K562 (cell line): ENCODE results near the gene AKAP12. TPM values are rescaled to one million over a fixed set of nuclear protein-coding genes. Genes with fewer than 3 reads are reported as not detected.

Experiments
- ATAC-seq: fragments of 200-7000 bp; cut with Tn5 transposase; 3 replicates; pipeline ENCODE4 v1.9.1; 2020; ENCODE audit warnings: moderate library complexity
- BruUV-seq: library from RNA; stranded (reverse); fragments of 400-500 nt; replicated peaks from 2 replicates; lab custom pipeline; 2021; lab: Mats Ljungman, UMichigan
- CTCF ChIA-PET: fragments of 300-600 bp; formaldehyde crosslinking; extraction: SDS; loops from one replicate; lab custom pipeline; 2021; ENCODE audit warnings: low intra/inter-chr PET ratio; lab: Yijun Ruan, JAX
- POLR2A ChIA-PET: fragments of 300-600, 350-650 bp; sonication (Branson Sonifier 250); formaldehyde crosslinking; extraction: SDS; loops from one replicate; lab custom pipeline; 2021; ENCODE audit warnings: antibody characterized with exemption, inconsistent platforms; lab: Yijun Ruan, JAX
- DNase-seq, 4 experiments: peaks; one replicate each; pipeline versions ENCODE4 v3.0.0 to v3.0.0-alpha.2; 2011 to 2018; ENCODE audit warnings: low spot score in 3 of 4, mixed read lengths in 3 of 4; ENCODE audit errors: extremely low read depth in 1 of 4
- FAIRE-seq: peaks from 2 replicates; lab custom pipeline; 2011; peaks lifted over from hg19 to GRCh38; lab: Jason Lieb, UNC
- H2AFZ ChIP-seq: 2 replicates; pipeline ENCODE4 v1.6.0; 2011; ENCODE audit warnings: low read depth, low read length, control low read depth, inconsistent platforms
- H3K27ac ChIP-seq: fragments of 200-600 bp; 3 replicates; pipeline ENCODE4 v1.8.0; 2011; ENCODE audit warnings: low read depth, mild to moderate bottlenecking, control low read depth, inconsistent platforms, low read length, moderate library complexity, mixed read lengths; ENCODE audit errors: extremely low read depth
- H3K27me3 ChIP-seq, 2 experiments: fragments of 300-600 bp in 1 of 2; 2 replicates in 1 of 2; 3 replicates in 1 of 2; pipeline versions ENCODE4 v1.6.0 to v1.8.0; 2011; ENCODE audit warnings: inconsistent platforms in 2 of 2, low read length in 2 of 2, mild to moderate bottlenecking in 1 of 2, mixed read lengths in 1 of 2, moderate library complexity in 1 of 2; ENCODE audit not compliant: control insufficient read depth in 2 of 2, insufficient read depth in 2 of 2
- H3K36me3 ChIP-seq: fragments of 300-600 bp; 3 replicates; pipeline ENCODE4 v1.8.0; 2011; ENCODE audit warnings: mild to moderate bottlenecking, low read length, inconsistent platforms; ENCODE audit not compliant: control insufficient read depth, insufficient read depth
- H3K4me1 ChIP-seq, 2 experiments: fragments of 200-600 bp in 1 of 2; replicated peaks in 1 of 2; 2 replicates in 1 of 2; 3 replicates in 1 of 2; pipeline versions ENCODE4 v1.5.1 to v1.8.0; 2011; ENCODE audit warnings: inconsistent platforms in 2 of 2, low read length in 2 of 2, mild to moderate bottlenecking in 1 of 2, mixed read lengths in 1 of 2, moderate library complexity in 1 of 2; ENCODE audit not compliant: control insufficient read depth in 2 of 2, insufficient read depth in 2 of 2
- H3K4me2 ChIP-seq: 2 replicates; pipeline ENCODE4 v1.6.1; 2011; ENCODE audit warnings: low read length, control low read depth, inconsistent platforms, mixed read lengths; ENCODE audit not compliant: insufficient read depth
- H3K4me3 ChIP-seq: fragments of 200-600 bp; sonication (generic), shearing (Covaris generic); 2 replicates; pipeline ENCODE4 v1.5.1; 2016; ENCODE audit warnings: control low read depth, inconsistent platforms
- H3K79me2 ChIP-seq: fragments of 200-600 bp; 3 replicates; pipeline ENCODE4 v1.8.0; 2011; ENCODE audit warnings: low read length, inconsistent platforms; ENCODE audit not compliant: control insufficient read depth, insufficient read depth
- H3K9ac ChIP-seq, 2 experiments: 2 replicates each; pipeline versions ENCODE4 v1.6.0 to v1.6.1; 2011; ENCODE audit warnings: low read depth in 2 of 2, low read length in 2 of 2, control low read depth in 1 of 2, inconsistent platforms in 1 of 2, mild to moderate bottlenecking in 1 of 2, mixed read lengths in 1 of 2; ENCODE audit not compliant: insufficient read depth in 1 of 2
- H3K9me1 ChIP-seq: one replicate; pipeline ENCODE4 v1.6.0; 2011; ENCODE audit warnings: inconsistent platforms, mild to moderate bottlenecking, low read length, moderate library complexity; ENCODE audit not compliant: control insufficient read depth, insufficient read depth
- H3K9me3 ChIP-seq: replicated peaks from 2 replicates; pipeline ENCODE4 v1.5.1; 2011; ENCODE audit warnings: low read depth, low read length, inconsistent platforms; ENCODE audit not compliant: control insufficient read depth, insufficient read depth
- H4K20me1 ChIP-seq: replicated peaks from 2 replicates; pipeline ENCODE4 v1.6.1; 2011; ENCODE audit warnings: low read length, inconsistent platforms, mixed read lengths; ENCODE audit not compliant: control insufficient read depth, insufficient read depth
- ARID1B ChIP-seq: fragments of 450-650 bp; IDR thresholded peaks from 2 replicates; pipeline ENCODE4 v1.6.1; 2016; ENCODE audit warnings: antibody characterized with exemption, mild to moderate bottlenecking, inconsistent platforms
- CBX3 ChIP-seq, 2 experiments: IDR thresholded peaks; 1 replicate in 1 of 2; 2 replicates in 1 of 2; pipeline ENCODE4 v1.6.1; 2012; ENCODE audit warnings: inconsistent platforms in 2 of 2, low read length in 2 of 2, borderline replicate concordance in 1 of 2, control low read depth in 1 of 2
- CREM ChIP-seq: IDR thresholded peaks from 2 replicates; pipeline ENCODE4 v1.6.1; 2014; ENCODE audit warnings: antibody characterized with exemption, low read depth
- HDAC1 ChIP-seq, 2 experiments: fragments of 450-650 bp; IDR thresholded peaks; 2 replicates each; pipeline ENCODE4 v1.6.1; 2016 to 2017; ENCODE audit warnings: inconsistent platforms in 1 of 2, mild to moderate bottlenecking in 1 of 2, moderate library complexity in 1 of 2
- NBN ChIP-seq: fragments of 450-650 bp; IDR thresholded peaks from 2 replicates; pipeline ENCODE4 v1.6.1; 2016; ENCODE audit warnings: low read depth, mild to moderate bottlenecking
- NFE2 ChIP-seq: IDR thresholded peaks from 2 replicates; pipeline ENCODE4 v1.6.1; 2014; ENCODE audit warnings: antibody characterized with exemption, low read depth
- NFIC ChIP-seq: fragments of 450-650 bp; IDR thresholded peaks from 2 replicates; pipeline ENCODE4 v1.6.1; 2017; ENCODE audit warnings: mild to moderate bottlenecking, inconsistent platforms
- NFRKB ChIP-seq: fragments of 450-650 bp; IDR thresholded peaks from 2 replicates; pipeline ENCODE4 v1.6.1; 2016; ENCODE audit warnings: low read depth
- RCOR1 ChIP-seq, 2 experiments: IDR thresholded peaks; 2 replicates each; pipeline ENCODE4 v1.6.1; 2012; ENCODE audit warnings: low read depth in 2 of 2, low read length in 2 of 2, borderline replicate concordance in 1 of 2, improper control_type of control experiment in 1 of 2
- SMARCE1 ChIP-seq: fragments of 450-650 bp; IDR thresholded peaks from 2 replicates; pipeline ENCODE4 v1.7.1; 2016; ENCODE audit warnings: mild to moderate bottlenecking
- ZBTB2 ChIP-seq: fragments of 450-650 bp; IDR thresholded peaks from 2 replicates; pipeline ENCODE4 v1.6.1; 2016; ENCODE audit warnings: antibody characterized with exemption
- ZNF316 ChIP-seq: fragments of 450-650 bp; IDR thresholded peaks from 2 replicates; pipeline ENCODE4 v1.6.1; 2016
- ZNF512 ChIP-seq: IDR thresholded peaks from 2 replicates; pipeline ENCODE4 v1.6.1; 2016; ENCODE audit warnings: missing genetic modification characterization, missing compliant biosample characterization
- ZNF57 ChIP-seq: fragments of 450-650 bp; formaldehyde crosslinking; IDR thresholded peaks from 2 replicates; pipeline ENCODE4 v1.4.0; 2020; ENCODE audit warnings: mild to moderate bottlenecking, moderate library complexity
- WGBS: fragments of 100-300 bp; shearing (Covaris generic); methylation state at CpG from one replicate; pipeline ENCODE4 v1.1.6; 2016; ENCODE audit warnings: low coverage, mixed read lengths; ENCODE audit not compliant: insufficient coverage; ENCODE audit errors: missing lambda C conversion rate; 5-methylcytosine and 5-hydroxymethylcytosine counted together
- in situ Hi-C: fragments of 300-500 bp; cut with MboI; formaldehyde crosslinking; loops from 4 replicates; pipeline ENCODE4 v1.15.0; 2018; ENCODE audit warnings: inconsistent platforms, mixed read lengths
- intact Hi-C: fragments of 100-400 bp; cut with micrococcal nuclease; formaldehyde crosslinking; loops from 2 replicates; pipeline ENCODE4 v1.14.2; 2022
- polyA plus RNA-seq, 8 experiments: library from polyadenylated mRNA; depleted of rRNA in 4 of 8; stranded (reverse) in 5 of 8; unstranded in 3 of 8; fragments of >200 nt; fragmentation: Nextera tagmentation in 2 of 8; fragmentation: Illumina TruSeq in 1 of 8; extraction: Ambion mirVana in 2 of 8; extraction: Trizol in 1 of 8; gene quantifications; 2 replicates each; pipeline versions ENCODE4 v1.2.1 to v1.2.3, GENCODE V29; 2011 to 2014; ENCODE audit warnings: inconsistent platforms in 1 of 8, missing spikeins in 1 of 8
- total RNA-seq, 7 experiments: library from RNA; depleted of rRNA in 6 of 7; stranded (reverse); fragments of >200 nt in 6 of 7; fragmentation: Illumina TruSeq in 2 of 7; extraction: Trizol in 2 of 7; gene quantifications; 2 replicates each; pipeline versions ENCODE4 v1.2.1 to v1.2.3, GENCODE V29; 2011 to 2021; ENCODE audit warnings: low replicate concordance in 1 of 7

Gene AKAP12
- total and polyA plus RNA-seq, 9 of the 15 experiments (the other 6 are each of a cell fraction or from before 2014, with no cell fraction given) = 0.08 to 2.0 (median 0.62) TPM

- TF ChIP-seq RCOR1 (IDR thresholded peaks at IDR 0.05; ENCODE audit: borderline replicate concordance in 1 of 2, low read depth in 2 of 2, low read length in 2 of 2) (no peak), NFIC (0 out of 2 replicates have a peak, but pooled peaks have one; percentile 7)
- intact Hi-C loops = no loop called here
- Histone ChIP-seq H3K79me2 (no peaks in the 10 kb centered on the region), H3K9me3 (no peaks in the 10 kb centered on the region), H3K4me2 (no peak overlapping the region), H3K9ac (no peak overlapping the region), H4K20me1 (no peaks in the 10 kb centered on the region), H2AFZ (peak overlapping the region; percentile 77), H3K9me1 (no peaks in the 10 kb centered on the region), H3K36me3 (no peaks in the 10 kb centered on the region), H3K4me3 (no peak overlapping the region), H3K4me1 (peaks cover 20 to 22% of the 10 kb centered on the region in 2 experiments), H3K27ac (no peak overlapping the region), H3K27me3 (no peaks in the 10 kb centered on the region)
- CTCF ChIA-PET = no interaction called here
- in situ Hi-C loops = no loop called here
- POLR2A ChIA-PET = interaction anchor here (1.3 kb wide), 1 partner anchor 10 kb away, joined by 5 read pairs; no protein-coding TSS in a partner anchor
- FAIRE-seq = no peak
- BruUV-seq = no TSS peak
- DNase-seq = no peak
- no peak for ATAC-seq
- 88% methylated on average over 1 of the region's 1 CpG for WGBS
Measured at GRCh38 chr6:151232899-151233298, 6.9 kb upstream of the AKAP12 start.

- no TSS peak for BruUV-seq
- peak overlapping the region; percentile 77 for H2AFZ ChIP-seq
- in situ Hi-C loops = no loop called here
- no peaks in the 10 kb centered on the region for H3K9me1 ChIP-seq
- FAIRE-seq = peak; percentile 6
- H3K79me2 ChIP-seq = no peaks in the 10 kb centered on the region
- intact Hi-C loops = no loop called here
- H3K36me3 ChIP-seq = no peaks in the 10 kb centered on the region
- H3K4me1 ChIP-seq = peaks cover 19 to 20% of the 10 kb centered on the region in 2 experiments
- no peaks in the 10 kb centered on the region; a peak in 1 of 5 replicates for H3K27me3 ChIP-seq
- H3K9ac ChIP-seq = peak overlapping the region; percentile 37 to 82; a peak in 3 of 4 replicates
- H3K9me3 ChIP-seq = no peaks in the 10 kb centered on the region
- peak overlapping the region; percentile 33; the same call in 2 of the 3 replicates for H3K27ac ChIP-seq
- H3K4me2 ChIP-seq = peak overlapping the region; percentile 33; the same call in 1 of the 2 replicates
- H4K20me1 ChIP-seq = no peaks in the 10 kb centered on the region
- CTCF ChIA-PET = no interaction called here
- peak in 2 of 4 experiments; percentile 40 to 47 for DNase-seq
- POLR2A ChIA-PET = interaction anchor here (1.2 to 1.3 kb wide), 2 partner anchors 9 to 13 kb away, joined by 3 to 5 read pairs; no protein-coding TSS in a partner anchor
- H3K4me3 ChIP-seq = no peak overlapping the region
- 20% methylated on average over 7 of the region's 7 CpGs for WGBS
- ATAC-seq = peak; percentile 72
- 0 out of 2 replicates have a peak, but pooled peaks have one; percentile 46 for TF ChIP-seq ZBTB2
- TF ChIP-seq NFE2 = peak; percentile 80
- TF ChIP-seq ZNF57 (CRISPR knock-in tag) = no peak
- TF ChIP-seq CREM = no peak
- 0 out of 2 replicates have a peak, but pooled peaks have one; percentile 38 for TF ChIP-seq NFRKB
- peak in 1 of 2 experiments; percentile 37; a peak in 1 of 4 replicates for TF ChIP-seq HDAC1 (IDR thresholded peaks at IDR 0.05)
- peak; percentile 92 for TF ChIP-seq ZNF316
- TF ChIP-seq ARID1B = peak; percentile 54; the same call in 1 of the 2 replicates
- TF ChIP-seq ZNF512 = peak; percentile 45; the same call in 1 of the 2 replicates
- TF ChIP-seq NBN = peak; percentile 54; the same call in 1 of the 2 replicates
- peak; percentile 29; the same call in 1 of the 2 replicates for TF ChIP-seq SMARCE1
- peak in 1 of 2 experiments; percentile 90; a peak in 1 of 3 replicates for TF ChIP-seq CBX3 (IDR thresholded peaks at IDR 0.05; ENCODE audit: borderline replicate concordance in 1 of 2, low read length in 2 of 2)
Measured at GRCh38 chr6:151233731-151234130, 6.0 kb upstream of the AKAP12 start.
